HG02938 (cell line): Measurements from ENCODE around the gene ARIH1.
"Not testable (repeated sequence)": the region's sequence is repeated elsewhere in the genome, so short reads cannot be mapped to it uniquely, and the experiment has no call there.

Source experiments
- ATAC-seq: cut with Tn5 transposase; IDR thresholded peaks from one replicate; pipeline ENCODE4 v1.9.1; 2021; ENCODE audit warnings: mild to moderate bottlenecking, moderate library complexity; ENCODE audit not compliant: unreplicated experiment

The ARIH1 gene

GRCh38 chr15:72473614-72474465, at the start of gene ARIH1:
Gene ARIH1, plus strand, starts transcription at chr15:72474330. Its CDS starts 310 bp downstream, at chr15:72474640.
- ATAC-seq, result peak; percentile 78

GRCh38 chr15:72426753-72427152, 47.4 kb upstream of the ARIH1 start:
- ATAC-seq, result no peak

- no peak for ATAC-seq
Observed at GRCh38 chr15:72437650-72438316, 36.3 kb upstream of the ARIH1 start.

GRCh38 chr15:72442848-72443247, 31.3 kb upstream of the ARIH1 start:
- not testable (repeated sequence) for ATAC-seq

GRCh38 chr15:72445426-72445825, 28.7 kb upstream of the ARIH1 start:
- ATAC-seq, result no peak

GRCh38 chr15:72450805-72451204, 23.3 kb upstream of the ARIH1 start:
- ATAC-seq, result no peak

GRCh38 chr15:72451224-72451623, 22.9 kb upstream of the ARIH1 start:
- ATAC-seq, result no peak

GRCh38 chr15:72456684-72457083, 17.4 kb upstream of the ARIH1 start:
- no peak for ATAC-seq

- ATAC-seq, result no peak
Observed at GRCh38 chr15:72460402-72460801, 13.7 kb upstream of the ARIH1 start.

GRCh38 chr15:72463702-72464101, 10.4 kb upstream of the ARIH1 start:
- ATAC-seq, result no peak

- ATAC-seq, result no peak
Observed at GRCh38 chr15:72464251-72464650, 9.9 kb upstream of the ARIH1 start.

GRCh38 chr15:72468103-72468502, 6.0 kb upstream of the ARIH1 start:
- ATAC-seq, result no peak

GRCh38 chr15:72472992-72473610, 1.0 kb upstream of the ARIH1 start:
- ATAC-seq, result no peak

GRCh38 chr15:72474466-72474911, 359 bp downstream of the ARIH1 start:
- peak; percentile 2 for ATAC-seq

GRCh38 chr15:72474912-72475628, 940 bp downstream of the ARIH1 start:
- peak; percentile 31 for ATAC-seq

- ATAC-seq, result no peak
Observed at GRCh38 chr15:72475674-72476073, 1.5 kb downstream of the ARIH1 start.

- not testable (repeated sequence) for ATAC-seq
Observed at GRCh38 chr15:72476330-72476729, 2.2 kb downstream of the ARIH1 start.

GRCh38 chr15:72481015-72481659, 7.0 kb downstream of the ARIH1 start:
- ATAC-seq, result no peak

GRCh38 chr15:72482275-72482674, 8.1 kb downstream of the ARIH1 start:
- ATAC-seq, result no peak

- no peak for ATAC-seq
Observed at GRCh38 chr15:72483279-72483678, 9.1 kb downstream of the ARIH1 start.
